ENCODE results near the gene PXK.

PXK gene

GRCh38 chr3:58325525-58325992 is 7.1 kb upstream of the PXK start:
- Histone ChIP-seq H3K9ac (ENCODE audit: low read depth, low read length, poor library complexity, severe bottlenecking) (no peak overlapping the region), H3K9me3 (ENCODE audit: insufficient read depth, low read depth, low read length) (no peaks in the 10 kb centered on the region), H3F3A (ENCODE audit: low read depth) (peaks cover 4% of the 10 kb centered on the region; the same call in 1 of the 2 replicates), H3K9me2 (replicated peaks; ENCODE audit: low read depth, low read length) (no peaks in the 10 kb centered on the region), H4K20me1 (ENCODE audit: insufficient read depth, low read length, poor library complexity, severe bottlenecking) (no peaks in the 10 kb centered on the region), H3K4me1 (ENCODE audit: insufficient read depth, low read length, poor library complexity, severe bottlenecking) (peaks cover 14% of the 10 kb centered on the region), H3K27me3 (ENCODE audit: insufficient read depth, low read length, poor library complexity, severe bottlenecking) (no peaks in the 10 kb centered on the region), H3K4me2 (ENCODE audit: low read depth, low read length, poor library complexity, severe bottlenecking) (no peak overlapping the region), H3K4me3 (ENCODE audit: low read length, poor library complexity, severe bottlenecking) (no peak overlapping the region), H3K79me2 (ENCODE audit: insufficient read depth, low read length) (no peaks in the 10 kb centered on the region), H3K36me3 (ENCODE audit: insufficient read depth, low read length) (no peaks in the 10 kb centered on the region), H2AFZ (ENCODE audit: low read length) (no peak overlapping the region)
- TF ChIP-seq, protein P1, sequence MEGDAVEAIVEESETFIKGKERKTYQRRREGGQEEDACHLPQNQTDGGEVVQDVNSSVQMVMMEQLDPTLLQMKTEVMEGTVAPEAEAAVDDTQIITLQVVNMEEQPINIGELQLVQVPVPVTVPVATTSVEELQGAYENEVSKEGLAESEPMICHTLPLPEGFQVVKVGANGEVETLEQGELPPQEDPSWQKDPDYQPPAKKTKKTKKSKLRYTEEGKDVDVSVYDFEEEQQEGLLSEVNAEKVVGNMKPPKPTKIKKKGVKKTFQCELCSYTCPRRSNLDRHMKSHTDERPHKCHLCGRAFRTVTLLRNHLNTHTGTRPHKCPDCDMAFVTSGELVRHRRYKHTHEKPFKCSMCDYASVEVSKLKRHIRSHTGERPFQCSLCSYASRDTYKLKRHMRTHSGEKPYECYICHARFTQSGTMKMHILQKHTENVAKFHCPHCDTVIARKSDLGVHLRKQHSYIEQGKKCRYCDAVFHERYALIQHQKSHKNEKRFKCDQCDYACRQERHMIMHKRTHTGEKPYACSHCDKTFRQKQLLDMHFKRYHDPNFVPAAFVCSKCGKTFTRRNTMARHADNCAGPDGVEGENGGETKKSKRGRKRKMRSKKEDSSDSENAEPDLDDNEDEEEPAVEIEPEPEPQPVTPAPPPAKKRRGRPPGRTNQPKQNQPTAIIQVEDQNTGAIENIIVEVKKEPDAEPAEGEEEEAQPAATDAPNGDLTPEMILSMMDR (conservative IDR thresholded peaks at IDR 0.05; ENCODE audit: low read length): no peak
- no peak for TF ChIP-seq EZH2phosphoT487 (IDR thresholded peaks at IDR 0.05; ENCODE audit: borderline replicate concordance)

GRCh38 chr3:58326267-58326900 is 6.3 kb upstream of the PXK start:
- Histone ChIP-seq H4K20me1 (ENCODE audit: insufficient read depth, low read length, poor library complexity, severe bottlenecking) (no peaks in the 10 kb centered on the region), H3K9me3 (ENCODE audit: insufficient read depth, low read depth, low read length) (no peaks in the 10 kb centered on the region), H3F3A (ENCODE audit: low read depth) (peaks cover 5% of the 10 kb centered on the region; the same call in 1 of the 2 replicates), H2AFZ (ENCODE audit: low read length) (no peak overlapping the region), H3K27me3 (ENCODE audit: insufficient read depth, low read length, poor library complexity, severe bottlenecking) (no peaks in the 10 kb centered on the region), H3K4me2 (ENCODE audit: low read depth, low read length, poor library complexity, severe bottlenecking) (no peak overlapping the region), H3K79me2 (ENCODE audit: insufficient read depth, low read length) (no peaks in the 10 kb centered on the region), H3K36me3 (ENCODE audit: insufficient read depth, low read length) (no peaks in the 10 kb centered on the region), H3K9me2 (replicated peaks; ENCODE audit: low read depth, low read length) (no peaks in the 10 kb centered on the region), H3K9ac (ENCODE audit: low read depth, low read length, poor library complexity, severe bottlenecking) (no peak overlapping the region), H3K4me1 (ENCODE audit: insufficient read depth, low read length, poor library complexity, severe bottlenecking) (peaks cover 16% of the 10 kb centered on the region), H3K4me3 (ENCODE audit: low read length, poor library complexity, severe bottlenecking) (no peak overlapping the region)
- TF ChIP-seq, protein P1 (conservative IDR thresholded peaks at IDR 0.05; ENCODE audit: low read length): no peak
- no peak for TF ChIP-seq EZH2phosphoT487 (IDR thresholded peaks at IDR 0.05; ENCODE audit: borderline replicate concordance)

DNA sequence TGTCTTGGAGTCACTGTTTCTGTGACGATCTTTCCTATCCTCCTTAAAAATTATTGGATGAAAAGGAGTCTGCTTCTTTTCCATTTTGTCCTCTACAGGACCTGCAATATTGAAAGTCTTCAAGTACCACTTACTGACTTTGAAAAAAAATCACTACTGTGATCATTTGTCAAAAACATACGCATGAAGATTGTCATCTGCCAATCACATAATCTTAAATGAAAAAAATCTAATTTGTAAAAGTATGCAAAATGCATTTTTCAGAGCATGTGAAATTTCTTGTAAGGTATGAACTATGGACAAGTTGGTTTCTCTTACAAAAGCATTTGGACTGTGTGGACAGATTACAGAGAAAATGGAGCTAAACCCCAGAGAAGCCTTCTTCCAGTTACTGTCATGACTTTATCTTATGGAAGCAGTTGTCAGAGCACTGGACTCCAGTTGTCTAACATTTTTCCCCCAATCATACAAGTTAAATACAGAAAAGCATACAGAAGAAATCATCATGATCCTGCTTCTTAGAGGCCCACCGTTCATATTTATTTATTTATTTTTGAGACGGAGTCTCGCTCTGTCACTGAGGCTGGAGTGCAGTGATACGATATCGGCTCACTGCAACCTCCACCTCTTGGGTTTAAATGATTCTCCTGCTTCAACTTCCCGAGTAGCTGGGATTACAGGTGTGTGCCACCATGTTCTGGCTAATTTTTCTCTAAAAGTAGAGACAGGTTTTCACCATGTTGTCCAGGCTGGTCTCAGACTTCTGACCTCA is 3.4 kb upstream of the PXK start:
- Histone ChIP-seq H3K4me1 (ENCODE audit: insufficient read depth, low read length, poor library complexity, severe bottlenecking) (peaks cover 26% of the 10 kb centered on the region), H2AFZ (ENCODE audit: low read length) (no peak overlapping the region), H3K9me3 (ENCODE audit: insufficient read depth, low read depth, low read length) (no peaks in the 10 kb centered on the region), H4K20me1 (ENCODE audit: insufficient read depth, low read length, poor library complexity, severe bottlenecking) (no peaks in the 10 kb centered on the region), H3K4me3 (ENCODE audit: low read length, poor library complexity, severe bottlenecking) (no peak overlapping the region), H3K4me2 (ENCODE audit: low read depth, low read length, poor library complexity, severe bottlenecking) (no peak overlapping the region), H3F3A (ENCODE audit: low read depth) (peaks cover 5% of the 10 kb centered on the region; the same call in 1 of the 2 replicates), H3K27me3 (ENCODE audit: insufficient read depth, low read length, poor library complexity, severe bottlenecking) (no peaks in the 10 kb centered on the region), H3K79me2 (ENCODE audit: insufficient read depth, low read length) (peaks cover 16% of the 10 kb centered on the region), H3K9me2 (replicated peaks; ENCODE audit: low read depth, low read length) (no peaks in the 10 kb centered on the region), H3K9ac (ENCODE audit: low read depth, low read length, poor library complexity, severe bottlenecking) (no peak overlapping the region), H3K36me3 (ENCODE audit: insufficient read depth, low read length) (no peaks in the 10 kb centered on the region)
- TF ChIP-seq, protein P1 (conservative IDR thresholded peaks at IDR 0.05; ENCODE audit: low read length): no peak
- no peak for TF ChIP-seq EZH2phosphoT487 (IDR thresholded peaks at IDR 0.05; ENCODE audit: borderline replicate concordance)

Measured in Loucy (cell line).